Measurements from ENCODE around the gene PAFAH2. TPM values are rescaled to one million over a fixed set of nuclear protein-coding genes. Genes with fewer than 3 reads are reported as not detected.

PAFAH2 gene
- total RNA-seq, 1 donor from 2014 or later: 11.3 TPM

DNA sequence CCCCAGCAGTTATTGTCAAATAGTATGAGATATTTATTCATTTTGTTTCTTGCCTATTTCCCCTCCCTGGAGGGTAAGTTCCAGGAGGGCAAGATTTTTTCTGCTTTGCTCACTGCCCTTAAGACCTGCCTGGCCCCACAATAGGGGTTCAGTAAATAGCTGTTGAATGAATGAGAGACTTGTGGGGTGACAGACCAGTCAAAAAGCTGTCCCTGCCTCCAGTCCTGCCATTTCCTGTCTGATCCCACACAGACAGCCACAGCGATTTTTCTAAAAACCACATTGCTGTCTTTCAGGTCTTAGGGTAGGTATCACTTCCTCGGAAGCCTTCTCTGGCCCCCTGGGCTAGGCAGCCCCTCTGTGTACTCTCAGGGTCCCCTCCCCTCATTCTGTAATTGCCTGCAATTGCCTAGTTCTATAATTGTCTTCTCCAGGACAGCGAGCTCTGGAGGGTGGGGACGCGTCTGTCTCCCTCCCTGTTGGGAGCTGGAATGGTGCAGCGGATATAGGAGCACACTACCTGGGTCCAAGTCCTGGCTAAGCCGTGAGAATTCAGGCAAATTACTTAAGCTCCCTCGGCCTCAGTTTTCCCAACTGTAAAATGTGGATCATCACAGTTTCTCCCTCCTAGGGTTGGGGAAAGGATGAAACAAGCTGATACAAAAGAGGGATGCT, 21.9 kb upstream of the PAFAH2 start:
- DNase-seq (ENCODE audit: low read depth): no peak
- peaks cover 3% of the 10 kb centered on the region for H3K27me3 ChIP-seq (ENCODE audit: control insufficient read depth, insufficient read depth, low read length)
- H3K4me3 ChIP-seq (ENCODE audit: low read depth, low read length): no peak overlapping the region
- TF ChIP-seq CTCF (IDR thresholded peaks at IDR 0.05; ENCODE audit: insufficient read depth, low read length, severe bottlenecking): no peak
- FAIRE-seq: no peak
- H3K36me3 ChIP-seq (ENCODE audit: control insufficient read depth, insufficient read depth, low read length): no peaks in the 10 kb centered on the region

DNA sequence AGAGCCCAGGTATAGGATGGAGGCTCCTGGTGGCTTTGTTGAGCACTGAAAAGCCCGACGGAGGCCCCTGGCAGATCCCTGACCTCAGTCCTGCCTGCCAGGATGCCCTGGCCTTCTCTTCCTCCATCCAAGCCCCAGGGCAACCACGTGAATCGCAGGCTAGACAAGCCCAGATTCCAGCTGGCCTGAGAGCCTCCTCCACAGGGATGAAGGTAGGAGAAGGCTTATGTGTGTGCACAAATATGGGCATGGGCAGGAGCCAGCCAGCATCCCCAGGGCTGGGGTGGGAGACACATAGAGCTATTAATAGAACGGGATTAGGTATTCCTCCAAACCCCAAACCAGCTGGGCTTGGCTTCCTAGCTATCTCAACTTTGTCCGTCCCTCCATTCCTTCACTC, 19.7 kb upstream of the PAFAH2 start:
- no peak for TF ChIP-seq CTCF (IDR thresholded peaks at IDR 0.05; ENCODE audit: insufficient read depth, low read length, severe bottlenecking)
- H3K36me3 ChIP-seq (ENCODE audit: control insufficient read depth, insufficient read depth, low read length): no peaks in the 10 kb centered on the region
- FAIRE-seq: no peak

GRCh38 chr1:26016953-26017545, 19.2 kb upstream of the PAFAH2 start:
- Histone ChIP-seq H3K27me3 (ENCODE audit: control insufficient read depth, insufficient read depth, low read length) (peaks cover 3% of the 10 kb centered on the region), H3K4me3 (ENCODE audit: low read depth, low read length) (no peak overlapping the region), H3K36me3 (ENCODE audit: control insufficient read depth, insufficient read depth, low read length) (no peaks in the 10 kb centered on the region)
- FAIRE-seq: no peak
- no peak for DNase-seq (ENCODE audit: low read depth)
- TF ChIP-seq CTCF (IDR thresholded peaks at IDR 0.05; ENCODE audit: insufficient read depth, low read length, severe bottlenecking): no peak

More for the DNA sequence above, 19.7 kb upstream of the PAFAH2 start:
- Histone ChIP-seq H3K27me3 (ENCODE audit: control insufficient read depth, insufficient read depth, low read length) (peaks cover 3% of the 10 kb centered on the region), H3K4me3 (ENCODE audit: low read depth, low read length) (no peak overlapping the region)
- no peak for DNase-seq (ENCODE audit: low read depth)

- no peak for TF ChIP-seq CTCF (IDR thresholded peaks at IDR 0.05; ENCODE audit: insufficient read depth, low read length, severe bottlenecking)
- FAIRE-seq (no peak), DNase-seq (ENCODE audit: low read depth) (no peak)
- Histone ChIP-seq H3K27me3 (ENCODE audit: control insufficient read depth, insufficient read depth, low read length) (no peaks in the 10 kb centered on the region), H3K36me3 (ENCODE audit: control insufficient read depth, insufficient read depth, low read length) (no peaks in the 10 kb centered on the region), H3K4me3 (ENCODE audit: low read depth, low read length) (no peak overlapping the region)
Observed at GRCh38 chr1:26016258-26016952, 18.5 kb upstream of the PAFAH2 start.

- no peaks in the 10 kb centered on the region for H3K36me3 ChIP-seq (ENCODE audit: control insufficient read depth, insufficient read depth, low read length)
- peak; percentile 18 for FAIRE-seq
- H3K27me3 ChIP-seq (ENCODE audit: control insufficient read depth, insufficient read depth, low read length): no peaks in the 10 kb centered on the region
- no peak for TF ChIP-seq CTCF (IDR thresholded peaks at IDR 0.05; ENCODE audit: insufficient read depth, low read length, severe bottlenecking)
- H3K4me3 ChIP-seq (ENCODE audit: low read depth, low read length): no peak overlapping the region
- peak; percentile 51 for DNase-seq (ENCODE audit: low read depth)
Observed at GRCh38 chr1:26015358-26015757, 17.5 kb upstream of the PAFAH2 start.
